ENCODE measurements around the gene DYNC2LI1.

DNA sequence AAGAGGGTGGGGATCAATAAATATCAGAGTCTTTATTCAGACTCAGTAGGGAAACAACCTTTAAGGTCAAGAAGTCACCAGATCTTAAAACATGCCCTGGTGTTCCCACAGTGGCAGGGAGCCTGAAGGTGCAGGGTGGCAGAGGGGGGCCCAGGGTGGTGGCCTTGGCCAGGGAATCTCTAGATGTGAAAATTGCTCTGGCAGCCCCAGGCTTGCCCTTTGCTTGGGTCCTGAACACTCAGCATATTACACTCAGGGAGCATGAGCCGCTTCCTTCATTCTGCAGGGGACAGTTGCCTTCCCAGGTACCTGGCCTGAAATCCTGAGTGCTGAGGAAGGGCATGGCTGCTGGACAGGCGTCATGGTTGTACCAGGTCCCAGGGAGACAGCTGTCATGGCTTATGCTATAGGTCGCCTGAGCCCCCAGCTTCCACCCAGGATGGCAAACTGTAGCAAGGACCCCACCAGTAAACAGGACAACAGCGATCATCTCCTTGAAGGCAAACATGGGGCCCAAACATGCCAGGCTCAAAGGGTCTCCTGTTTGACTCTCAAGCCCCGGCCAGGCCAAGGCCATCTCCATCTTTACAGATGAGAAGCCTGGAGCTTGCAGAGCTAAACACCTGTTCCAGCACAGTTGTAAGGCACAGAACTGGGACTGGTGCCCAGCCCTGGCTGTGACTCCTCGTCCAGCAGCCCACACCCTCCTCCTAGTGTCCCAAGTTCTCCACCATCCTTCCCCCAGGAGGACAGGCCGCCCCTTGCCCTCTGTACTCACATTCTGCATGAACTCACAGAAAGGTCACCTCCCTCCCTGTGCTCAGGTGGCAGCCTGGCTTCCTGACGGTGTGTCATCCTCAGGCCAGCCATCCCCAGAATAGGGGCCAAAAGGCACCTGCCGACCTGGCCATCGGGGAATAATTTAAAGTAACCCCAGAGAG lies 79.6 kb downstream of the DYNC2LI1 start:
- TF ChIP-seq, protein P1, sequence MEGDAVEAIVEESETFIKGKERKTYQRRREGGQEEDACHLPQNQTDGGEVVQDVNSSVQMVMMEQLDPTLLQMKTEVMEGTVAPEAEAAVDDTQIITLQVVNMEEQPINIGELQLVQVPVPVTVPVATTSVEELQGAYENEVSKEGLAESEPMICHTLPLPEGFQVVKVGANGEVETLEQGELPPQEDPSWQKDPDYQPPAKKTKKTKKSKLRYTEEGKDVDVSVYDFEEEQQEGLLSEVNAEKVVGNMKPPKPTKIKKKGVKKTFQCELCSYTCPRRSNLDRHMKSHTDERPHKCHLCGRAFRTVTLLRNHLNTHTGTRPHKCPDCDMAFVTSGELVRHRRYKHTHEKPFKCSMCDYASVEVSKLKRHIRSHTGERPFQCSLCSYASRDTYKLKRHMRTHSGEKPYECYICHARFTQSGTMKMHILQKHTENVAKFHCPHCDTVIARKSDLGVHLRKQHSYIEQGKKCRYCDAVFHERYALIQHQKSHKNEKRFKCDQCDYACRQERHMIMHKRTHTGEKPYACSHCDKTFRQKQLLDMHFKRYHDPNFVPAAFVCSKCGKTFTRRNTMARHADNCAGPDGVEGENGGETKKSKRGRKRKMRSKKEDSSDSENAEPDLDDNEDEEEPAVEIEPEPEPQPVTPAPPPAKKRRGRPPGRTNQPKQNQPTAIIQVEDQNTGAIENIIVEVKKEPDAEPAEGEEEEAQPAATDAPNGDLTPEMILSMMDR (IDR thresholded peaks at IDR 0.05) = no peak
- no peak for TF ChIP-seq EZH2 (IDR thresholded peaks at IDR 0.05; ENCODE audit: borderline replicate concordance, insufficient read depth, low read depth, low read length, poor library complexity, severe bottlenecking)

All from B cell (primary cell).